SK-N-SH (cell line): ENCODE data around the gene CCDC88C.

Experiments
- CTCF ChIP-seq: fragments of 200-600 bp; sonication (generic); IDR thresholded peaks from 2 replicates; pipeline ENCODE4 v1.6.1; 2017; ENCODE audit warnings: antibody characterized with exemption, mild to moderate bottlenecking, moderate library complexity
- FOSL2 ChIP-seq: IDR thresholded peaks from 2 replicates; pipeline ENCODE4 v1.4.0; 2012; ENCODE audit warnings: low read depth, mild to moderate bottlenecking, moderate library complexity, borderline replicate concordance
- MAX ChIP-seq: IDR thresholded peaks from 2 replicates; pipeline ENCODE4 v1.4.0; 2012; ENCODE audit warnings: low read depth
- RFX5 ChIP-seq: IDR thresholded peaks from 2 replicates; pipeline ENCODE4 v1.6.1; 2012; ENCODE audit warnings: mild to moderate bottlenecking, improper control_type of control experiment, low read length
- SMC3 ChIP-seq: IDR thresholded peaks from 2 replicates; pipeline ENCODE4 v1.6.1; 2012; ENCODE audit warnings: low read depth, low read length, improper control_type of control experiment

- no peak for TF ChIP-seq CTCF
- TF ChIP-seq RFX5: no peak
- TF ChIP-seq FOSL2: no peak
- no peak for TF ChIP-seq SMC3
- TF ChIP-seq MAX: no peak
These were observed 52.1 kb downstream of the CCDC88C start for GRCh38 chr14:91365552-91365951.
